GM23338 (cell line): ENCODE data around the gene RNF114. TPM values are rescaled to one million over a fixed set of nuclear protein-coding genes. Genes with fewer than 3 reads are reported as not detected.

Source experiments
- ATAC-seq: fragments of 200-7000 bp; cut with Tn5 transposase; 3 replicates; pipeline ENCODE4 v1.9.1; 2020
- DNase-seq: peaks from one replicate; pipeline ENCODE4 v3.0.0-alpha.2; 2015; ENCODE audit warnings: low spot score
- H2AFZ ChIP-seq: fragments of 200-600 bp; sonication (generic); 2 replicates; pipeline ENCODE4 v1.8.0; 2016; ENCODE audit warnings: antibody characterized with exemption, mild to moderate bottlenecking, moderate library complexity
- H3F3A ChIP-seq: fragments of 200-600 bp; sonication (generic); replicated peaks from 2 replicates; pipeline ENCODE4 v1.8.0; 2017; ENCODE audit warnings: antibody characterized with exemption, mixed run types, low read depth
- H3K27ac ChIP-seq: fragments of 200-600 bp; sonication (generic); 2 replicates; pipeline ENCODE4 v1.6.1; 2016; ENCODE audit warnings: low read depth
- H3K27me3 ChIP-seq: fragments of 200-600 bp; sonication (generic); 2 replicates; pipeline ENCODE4 v1.8.0; 2016; ENCODE audit warnings: mild to moderate bottlenecking, mixed run types, moderate library complexity; ENCODE audit not compliant: insufficient read depth
- H3K36me3 ChIP-seq: fragments of 200-600 bp; sonication (generic); 2 replicates; pipeline ENCODE4 v1.8.0; 2016; ENCODE audit warnings: mild to moderate bottlenecking; ENCODE audit not compliant: insufficient read depth
- H3K4me1 ChIP-seq: fragments of 200-600 bp; sonication (generic); 2 replicates; pipeline ENCODE4 v1.8.0; 2016; ENCODE audit warnings: mild to moderate bottlenecking, moderate library complexity; ENCODE audit not compliant: insufficient read depth
- H3K4me2 ChIP-seq: fragments of 200-600 bp; sonication (generic); 2 replicates; pipeline ENCODE4 v1.7.1; 2017; ENCODE audit warnings: mixed run types
- H3K4me3 ChIP-seq: fragments of 200-600 bp; sonication (generic); 2 replicates; pipeline ENCODE4 v1.6.1; 2016; ENCODE audit warnings: mixed run types
- H3K79me2 ChIP-seq: fragments of 200-600 bp; sonication (generic); replicated peaks from 2 replicates; pipeline ENCODE4 v1.8.0; 2017; ENCODE audit warnings: mild to moderate bottlenecking; ENCODE audit not compliant: insufficient read depth
- H3K9me2 ChIP-seq: fragments of 200-600 bp; sonication (generic); 2 replicates; pipeline ENCODE4 v1.8.0; 2017; ENCODE audit not compliant: insufficient read depth
- H4K20me1 ChIP-seq: fragments of 200-600 bp; sonication (generic); replicated peaks from 2 replicates; pipeline ENCODE4 v1.8.0; 2017; ENCODE audit warnings: mild to moderate bottlenecking; ENCODE audit not compliant: insufficient read depth
- H3K27ac Mint-ChIP-seq: 2 replicates; pipeline ENCODE4 v1.8.0; 2020; ENCODE audit warnings: inconsistent platforms, mild to moderate bottlenecking, moderate library complexity, mixed read lengths
- H3K27me3 Mint-ChIP-seq: 3 replicates; pipeline ENCODE4 v1.8.0; 2022; ENCODE audit warnings: low read depth, mild to moderate bottlenecking, moderate library complexity, mixed read lengths, inconsistent platforms; ENCODE audit not compliant: insufficient read depth, poor library complexity
- H3K36me3 Mint-ChIP-seq: 3 replicates; pipeline ENCODE4 v1.8.0; 2021; ENCODE audit warnings: low read depth, mild to moderate bottlenecking, inconsistent platforms, moderate library complexity, mixed read lengths
- H3K4me1 Mint-ChIP-seq: 3 replicates; pipeline ENCODE4 v1.8.0; 2020; ENCODE audit warnings: mild to moderate bottlenecking, inconsistent platforms, mixed read lengths
- H3K4me3 Mint-ChIP-seq: 3 replicates; pipeline ENCODE4 v1.8.0; 2021; ENCODE audit warnings: moderate library complexity, mild to moderate bottlenecking, inconsistent platforms, mixed read lengths
- H3K9me3 Mint-ChIP-seq: 3 replicates; pipeline ENCODE4 v1.8.0; 2020; ENCODE audit warnings: moderate library complexity, mild to moderate bottlenecking, inconsistent platforms, mixed read lengths
- CREB1 ChIP-seq: fragments of 250-450 bp; sonication (Bioruptor Pico); IDR thresholded peaks from 2 replicates; pipeline ENCODE4 v1.5.0; 2020; ENCODE audit warnings: low read depth, mild to moderate bottlenecking, moderate library complexity
- EZH2 ChIP-seq: fragments of 200-600 bp; sonication (generic); IDR thresholded peaks from one replicate; pipeline ENCODE4 v1.8.0; 2017; ENCODE audit warnings: antibody characterized with exemption, mild to moderate bottlenecking, low read depth; ENCODE audit not compliant: unreplicated experiment
- EZH2phosphoT487 ChIP-seq: fragments of 200-600 bp; sonication (generic); IDR thresholded peaks from one replicate; pipeline ENCODE4 v1.8.1; 2018; ENCODE audit warnings: antibody characterized with exemption; ENCODE audit not compliant: unreplicated experiment
- JUNB ChIP-seq: IDR thresholded peaks from one replicate; pipeline ENCODE4 v1.6.1; 2016; ENCODE audit warnings: antibody characterized with exemption; ENCODE audit not compliant: unreplicated experiment
- NANOG ChIP-seq: IDR thresholded peaks from 2 replicates; pipeline ENCODE4 v1.6.1; 2016; ENCODE audit warnings: antibody characterized with exemption, borderline replicate concordance
- POLR2AphosphoS5 ChIP-seq: IDR thresholded peaks from 2 replicates; pipeline ENCODE4 v1.6.1; 2016; ENCODE audit warnings: antibody characterized with exemption, low read depth
- STAT1 ChIP-seq: IDR thresholded peaks from one replicate; pipeline ENCODE4 v1.6.1; 2016; ENCODE audit warnings: antibody characterized with exemption; ENCODE audit not compliant: unreplicated experiment
- ZNF114 ChIP-seq: fragments of 250-450 bp; sonication (Bioruptor Pico); IDR thresholded peaks from 2 replicates; pipeline ENCODE4 v1.5.0; 2020; ENCODE audit warnings: mild to moderate bottlenecking, moderate library complexity
- ZNF331 ChIP-seq: fragments of 250-450 bp; sonication (Bioruptor Pico); IDR thresholded peaks from 2 replicates; pipeline ENCODE4 v1.5.0; 2020; ENCODE audit warnings: low read depth, mild to moderate bottlenecking, moderate library complexity
- polyA plus RNA-seq: library from polyadenylated mRNA; unstranded; fragments of >200 nt; fragmentation: Nextera tagmentation; extraction: Ambion mirVana; gene quantifications from 2 replicates; pipeline ENCODE4 v1.2.1, GENCODE V29; 2016
- total RNA-seq: library from RNA; depleted of rRNA; stranded (reverse); fragments of >200 nt; shearing (Covaris generic); gene quantifications from 2 replicates; pipeline ENCODE4 v1.2.3, GENCODE V29; 2014
- TF ChIP-seq, protein P1 (sequence below), 2 experiments: fragments of 200-600 bp in 1 of 2; sonication (generic) in 1 of 2; conservative IDR thresholded peaks; 2 replicates each; pipeline versions ENCODE4 v1.5.1 to v1.6.1; 2016 to 2017; ENCODE audit warnings: antibody characterized with exemption in 2 of 2, low read depth in 2 of 2, mild to moderate bottlenecking in 2 of 2, moderate library complexity in 1 of 2
- TF ChIP-seq, protein P2 (sequence below): IDR thresholded peaks from 2 replicates; pipeline ENCODE4 v1.6.1; 2016; ENCODE audit warnings: antibody characterized with exemption
- TF ChIP-seq, protein P3 (sequence below): fragments of 250-450 bp; sonication (Bioruptor Pico); IDR thresholded peaks from 2 replicates; pipeline ENCODE4 v1.5.0; 2020; ENCODE audit warnings: mild to moderate bottlenecking, moderate library complexity
- TF ChIP-seq, protein P4 (sequence below): IDR thresholded peaks from one replicate; pipeline ENCODE4 v1.6.1; 2018; ENCODE audit warnings: antibody characterized with exemption; ENCODE audit not compliant: unreplicated experiment

Gene RNF114
- total and polyA plus RNA-seq, 2 experiments from 2014 or later, result 155 to 279 TPM

GRCh38 chr20:49925901-49926454 lies 10.2 kb upstream of the RNF114 start:
- ATAC-seq (no peak), DNase-seq (no peak)
- no peaks in the 10 kb centered on the region for H3K36me3 Mint-ChIP-seq
- no peaks in the 10 kb centered on the region for H3K79me2 ChIP-seq
- 0 out of 3 replicates have a peak, but pooled peaks cover 2% of the 10 kb centered on the region for H3K4me1 Mint-ChIP-seq
- peaks cover 6% of the 10 kb centered on the region for H3K27me3 Mint-ChIP-seq
- no peaks in the 10 kb centered on the region for H4K20me1 ChIP-seq
- H2AFZ ChIP-seq, result no peak overlapping the region
- no peak overlapping the region for H3K27ac ChIP-seq
- no peaks in the 10 kb centered on the region for H3K27me3 ChIP-seq
- H3K9me2 ChIP-seq, result no peaks in the 10 kb centered on the region
- no peak overlapping the region for H3K27ac Mint-ChIP-seq
- 0 out of 3 replicates have a peak, but pooled peaks cover 4% of the 10 kb centered on the region for H3K9me3 Mint-ChIP-seq
- no peak overlapping the region for H3K4me3 Mint-ChIP-seq
- H3K36me3 ChIP-seq, result no peaks in the 10 kb centered on the region
- TF ChIP-seq, protein P1, sequence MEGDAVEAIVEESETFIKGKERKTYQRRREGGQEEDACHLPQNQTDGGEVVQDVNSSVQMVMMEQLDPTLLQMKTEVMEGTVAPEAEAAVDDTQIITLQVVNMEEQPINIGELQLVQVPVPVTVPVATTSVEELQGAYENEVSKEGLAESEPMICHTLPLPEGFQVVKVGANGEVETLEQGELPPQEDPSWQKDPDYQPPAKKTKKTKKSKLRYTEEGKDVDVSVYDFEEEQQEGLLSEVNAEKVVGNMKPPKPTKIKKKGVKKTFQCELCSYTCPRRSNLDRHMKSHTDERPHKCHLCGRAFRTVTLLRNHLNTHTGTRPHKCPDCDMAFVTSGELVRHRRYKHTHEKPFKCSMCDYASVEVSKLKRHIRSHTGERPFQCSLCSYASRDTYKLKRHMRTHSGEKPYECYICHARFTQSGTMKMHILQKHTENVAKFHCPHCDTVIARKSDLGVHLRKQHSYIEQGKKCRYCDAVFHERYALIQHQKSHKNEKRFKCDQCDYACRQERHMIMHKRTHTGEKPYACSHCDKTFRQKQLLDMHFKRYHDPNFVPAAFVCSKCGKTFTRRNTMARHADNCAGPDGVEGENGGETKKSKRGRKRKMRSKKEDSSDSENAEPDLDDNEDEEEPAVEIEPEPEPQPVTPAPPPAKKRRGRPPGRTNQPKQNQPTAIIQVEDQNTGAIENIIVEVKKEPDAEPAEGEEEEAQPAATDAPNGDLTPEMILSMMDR (conservative IDR thresholded peaks at IDR 0.05; ENCODE audit: low read depth in 2 of 2), result no peak
- TF ChIP-seq, protein P2, sequence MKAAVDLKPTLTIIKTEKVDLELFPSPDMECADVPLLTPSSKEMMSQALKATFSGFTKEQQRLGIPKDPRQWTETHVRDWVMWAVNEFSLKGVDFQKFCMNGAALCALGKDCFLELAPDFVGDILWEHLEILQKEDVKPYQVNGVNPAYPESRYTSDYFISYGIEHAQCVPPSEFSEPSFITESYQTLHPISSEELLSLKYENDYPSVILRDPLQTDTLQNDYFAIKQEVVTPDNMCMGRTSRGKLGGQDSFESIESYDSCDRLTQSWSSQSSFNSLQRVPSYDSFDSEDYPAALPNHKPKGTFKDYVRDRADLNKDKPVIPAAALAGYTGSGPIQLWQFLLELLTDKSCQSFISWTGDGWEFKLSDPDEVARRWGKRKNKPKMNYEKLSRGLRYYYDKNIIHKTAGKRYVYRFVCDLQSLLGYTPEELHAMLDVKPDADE, result no peak
- TF ChIP-seq NANOG, result no peak
- TF ChIP-seq ZNF114 (CRISPR knock-in tag), result no peak
- TF ChIP-seq, protein P3, sequence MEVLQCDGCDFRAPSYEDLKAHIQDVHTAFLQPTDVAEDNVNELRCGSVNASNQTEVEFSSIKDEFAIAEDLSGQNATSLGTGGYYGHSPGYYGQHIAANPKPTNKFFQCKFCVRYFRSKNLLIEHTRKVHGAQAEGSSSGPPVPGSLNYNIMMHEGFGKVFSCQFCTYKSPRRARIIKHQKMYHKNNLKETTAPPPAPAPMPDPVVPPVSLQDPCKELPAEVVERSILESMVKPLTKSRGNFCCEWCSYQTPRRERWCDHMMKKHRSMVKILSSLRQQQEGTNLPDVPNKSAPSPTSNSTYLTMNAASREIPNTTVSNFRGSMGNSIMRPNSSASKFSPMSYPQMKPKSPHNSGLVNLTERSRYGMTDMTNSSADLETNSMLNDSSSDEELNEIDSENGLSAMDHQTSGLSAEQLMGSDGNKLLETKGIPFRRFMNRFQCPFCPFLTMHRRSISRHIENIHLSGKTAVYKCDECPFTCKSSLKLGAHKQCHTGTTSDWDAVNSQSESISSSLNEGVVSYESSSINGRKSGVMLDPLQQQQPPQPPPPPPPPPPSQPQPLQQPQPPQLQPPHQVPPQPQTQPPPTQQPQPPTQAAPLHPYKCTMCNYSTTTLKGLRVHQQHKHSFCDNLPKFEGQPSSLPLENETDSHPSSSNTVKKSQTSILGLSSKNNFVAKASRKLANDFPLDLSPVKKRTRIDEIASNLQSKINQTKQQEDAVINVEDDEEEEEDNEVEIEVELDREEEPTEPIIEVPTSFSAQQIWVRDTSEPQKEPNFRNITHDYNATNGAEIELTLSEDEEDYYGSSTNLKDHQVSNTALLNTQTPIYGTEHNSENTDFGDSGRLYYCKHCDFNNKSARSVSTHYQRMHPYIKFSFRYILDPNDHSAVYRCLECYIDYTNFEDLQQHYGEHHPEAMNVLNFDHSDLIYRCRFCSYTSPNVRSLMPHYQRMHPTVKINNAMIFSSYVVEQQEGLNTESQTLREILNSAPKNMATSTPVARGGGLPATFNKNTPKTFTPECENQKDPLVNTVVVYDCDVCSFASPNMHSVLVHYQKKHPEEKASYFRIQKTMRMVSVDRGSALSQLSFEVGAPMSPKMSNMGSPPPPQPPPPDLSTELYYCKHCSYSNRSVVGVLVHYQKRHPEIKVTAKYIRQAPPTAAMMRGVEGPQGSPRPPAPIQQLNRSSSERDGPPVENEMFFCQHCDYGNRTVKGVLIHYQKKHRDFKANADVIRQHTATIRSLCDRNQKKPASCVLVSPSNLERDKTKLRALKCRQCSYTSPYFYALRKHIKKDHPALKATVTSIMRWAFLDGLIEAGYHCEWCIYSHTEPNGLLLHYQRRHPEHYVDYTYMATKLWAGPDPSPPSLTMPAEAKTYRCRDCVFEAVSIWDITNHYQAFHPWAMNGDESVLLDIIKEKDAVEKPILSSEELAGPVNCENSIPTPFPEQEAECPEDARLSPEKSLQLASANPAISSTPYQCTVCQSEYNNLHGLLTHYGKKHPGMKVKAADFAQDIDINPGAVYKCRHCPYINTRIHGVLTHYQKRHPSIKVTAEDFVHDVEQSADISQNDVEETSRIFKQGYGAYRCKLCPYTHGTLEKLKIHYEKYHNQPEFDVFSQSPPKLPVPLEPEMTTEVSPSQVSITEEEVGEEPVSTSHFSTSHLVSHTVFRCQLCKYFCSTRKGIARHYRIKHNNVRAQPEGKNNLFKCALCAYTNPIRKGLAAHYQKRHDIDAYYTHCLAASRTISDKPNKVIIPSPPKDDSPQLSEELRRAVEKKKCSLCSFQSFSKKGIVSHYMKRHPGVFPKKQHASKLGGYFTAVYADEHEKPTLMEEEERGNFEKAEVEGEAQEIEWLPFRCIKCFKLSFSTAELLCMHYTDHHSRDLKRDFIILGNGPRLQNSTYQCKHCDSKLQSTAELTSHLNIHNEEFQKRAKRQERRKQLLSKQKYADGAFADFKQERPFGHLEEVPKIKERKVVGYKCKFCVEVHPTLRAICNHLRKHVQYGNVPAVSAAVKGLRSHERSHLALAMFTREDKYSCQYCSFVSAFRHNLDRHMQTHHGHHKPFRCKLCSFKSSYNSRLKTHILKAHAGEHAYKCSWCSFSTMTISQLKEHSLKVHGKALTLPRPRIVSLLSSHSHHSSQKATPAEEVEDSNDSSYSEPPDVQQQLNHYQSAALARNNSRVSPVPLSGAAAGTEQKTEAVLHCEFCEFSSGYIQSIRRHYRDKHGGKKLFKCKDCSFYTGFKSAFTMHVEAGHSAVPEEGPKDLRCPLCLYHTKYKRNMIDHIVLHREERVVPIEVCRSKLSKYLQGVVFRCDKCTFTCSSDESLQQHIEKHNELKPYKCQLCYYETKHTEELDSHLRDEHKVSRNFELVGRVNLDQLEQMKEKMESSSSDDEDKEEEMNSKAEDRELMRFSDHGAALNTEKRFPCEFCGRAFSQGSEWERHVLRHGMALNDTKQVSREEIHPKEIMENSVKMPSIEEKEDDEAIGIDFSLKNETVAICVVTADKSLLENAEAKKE (CRISPR knock-in tag), result no peak
- no peak for TF ChIP-seq EZH2
- TF ChIP-seq STAT1, result no peak
- no peak for TF ChIP-seq JUNB
- TF ChIP-seq ZNF331 (CRISPR knock-in tag), result no peak
- TF ChIP-seq CREB1 (CRISPR knock-in tag), result no peak
- TF ChIP-seq POLR2AphosphoS5, result no peak
- TF ChIP-seq EZH2phosphoT487, result no peak
- TF ChIP-seq, protein P4, sequence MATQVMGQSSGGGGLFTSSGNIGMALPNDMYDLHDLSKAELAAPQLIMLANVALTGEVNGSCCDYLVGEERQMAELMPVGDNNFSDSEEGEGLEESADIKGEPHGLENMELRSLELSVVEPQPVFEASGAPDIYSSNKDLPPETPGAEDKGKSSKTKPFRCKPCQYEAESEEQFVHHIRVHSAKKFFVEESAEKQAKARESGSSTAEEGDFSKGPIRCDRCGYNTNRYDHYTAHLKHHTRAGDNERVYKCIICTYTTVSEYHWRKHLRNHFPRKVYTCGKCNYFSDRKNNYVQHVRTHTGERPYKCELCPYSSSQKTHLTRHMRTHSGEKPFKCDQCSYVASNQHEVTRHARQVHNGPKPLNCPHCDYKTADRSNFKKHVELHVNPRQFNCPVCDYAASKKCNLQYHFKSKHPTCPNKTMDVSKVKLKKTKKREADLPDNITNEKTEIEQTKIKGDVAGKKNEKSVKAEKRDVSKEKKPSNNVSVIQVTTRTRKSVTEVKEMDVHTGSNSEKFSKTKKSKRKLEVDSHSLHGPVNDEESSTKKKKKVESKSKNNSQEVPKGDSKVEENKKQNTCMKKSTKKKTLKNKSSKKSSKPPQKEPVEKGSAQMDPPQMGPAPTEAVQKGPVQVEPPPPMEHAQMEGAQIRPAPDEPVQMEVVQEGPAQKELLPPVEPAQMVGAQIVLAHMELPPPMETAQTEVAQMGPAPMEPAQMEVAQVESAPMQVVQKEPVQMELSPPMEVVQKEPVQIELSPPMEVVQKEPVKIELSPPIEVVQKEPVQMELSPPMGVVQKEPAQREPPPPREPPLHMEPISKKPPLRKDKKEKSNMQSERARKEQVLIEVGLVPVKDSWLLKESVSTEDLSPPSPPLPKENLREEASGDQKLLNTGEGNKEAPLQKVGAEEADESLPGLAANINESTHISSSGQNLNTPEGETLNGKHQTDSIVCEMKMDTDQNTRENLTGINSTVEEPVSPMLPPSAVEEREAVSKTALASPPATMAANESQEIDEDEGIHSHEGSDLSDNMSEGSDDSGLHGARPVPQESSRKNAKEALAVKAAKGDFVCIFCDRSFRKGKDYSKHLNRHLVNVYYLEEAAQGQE, result no peak
- H3F3A ChIP-seq, result no peaks in the 10 kb centered on the region
- H3K4me1 ChIP-seq, result no peaks in the 10 kb centered on the region
- H3K4me2 ChIP-seq, result no peak overlapping the region
- no peak overlapping the region for H3K4me3 ChIP-seq
